Measurements from ENCODE around the gene NCOR1. TPM values are rescaled to one million over a fixed set of nuclear protein-coding genes. Genes with fewer than 3 reads are reported as not detected.

Gene NCOR1
- total RNA-seq, 1 experiment from 2014 or later = 56.9 TPM

DNA sequence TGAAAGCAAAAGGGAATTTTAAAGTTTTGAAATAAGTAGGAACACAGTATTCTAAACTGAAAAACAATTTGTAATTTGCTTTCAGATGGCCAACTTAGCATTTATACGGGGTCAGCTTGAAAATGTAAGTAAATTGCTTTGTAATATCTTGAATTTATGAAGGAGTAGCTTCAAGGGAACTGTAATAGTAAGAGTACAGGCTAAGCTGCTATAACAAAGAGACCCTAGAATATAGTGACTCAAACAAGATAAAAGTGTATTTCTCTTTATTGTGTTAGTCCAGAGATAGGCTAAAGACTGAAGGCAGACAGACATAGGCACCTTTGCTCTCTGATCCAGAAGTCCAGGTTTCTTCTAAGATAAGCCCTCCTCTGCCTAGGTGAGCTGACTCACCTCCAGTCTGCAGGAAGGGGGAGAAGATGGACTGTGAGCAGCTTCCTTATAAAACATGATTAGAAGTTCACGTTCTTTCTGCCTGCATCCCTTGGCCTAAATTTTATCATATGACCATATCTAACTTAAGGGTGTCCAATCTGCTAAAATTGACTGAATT is 212.6 kb downstream of the NCOR1 start:
- H3K27me3 ChIP-seq (replicated peaks) = no peaks in the 10 kb centered on the region
- H3K36me3 ChIP-seq = peaks cover 69% of the 10 kb centered on the region

DNA sequence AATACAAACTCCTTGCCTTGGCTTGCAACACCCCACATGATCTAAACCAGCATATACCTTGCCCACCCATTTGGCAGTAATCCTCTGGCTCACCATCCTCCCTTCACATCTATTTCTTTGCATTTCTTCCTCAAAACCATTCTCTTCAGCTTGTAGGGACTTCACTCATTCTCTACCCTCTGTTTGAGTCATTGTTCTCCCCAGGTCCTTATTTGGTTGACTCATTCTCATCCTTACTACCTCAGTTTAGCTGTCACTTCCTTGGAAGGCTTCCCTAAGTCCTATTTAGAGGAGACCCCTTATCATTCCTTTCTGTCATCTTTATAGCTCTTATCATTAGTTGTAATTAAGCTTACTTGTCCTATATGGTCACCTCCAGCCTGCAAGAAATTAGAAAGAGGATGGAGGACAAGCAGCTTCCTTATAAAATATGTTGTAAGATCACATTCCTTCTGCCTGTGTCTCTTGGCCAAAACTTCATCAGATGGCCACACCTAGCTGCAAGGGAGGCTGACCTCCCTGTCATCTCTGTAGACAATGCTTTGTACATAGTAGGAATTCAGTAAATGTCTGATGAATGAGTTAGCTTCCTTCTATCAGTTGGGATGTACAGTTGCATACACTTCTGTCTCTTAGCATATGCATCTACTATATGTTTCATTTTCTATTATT is 214.0 kb downstream of the NCOR1 start:
- Histone ChIP-seq H3K4me3 (no peak overlapping the region), H3K36me3 (peaks cover 55% of the 10 kb centered on the region), H3K27me3 (replicated peaks) (no peaks in the 10 kb centered on the region), H3K4me1 (replicated peaks) (peaks cover 21% of the 10 kb centered on the region), H3K9me3 (replicated peaks) (no peaks in the 10 kb centered on the region; the same call in 1 of the 2 replicates), H3K27ac (no peak overlapping the region)
- DNase-seq (ENCODE audit: low read depth in 1 of 2, low spot score in 2 of 2) = no peak

More for the DNA sequence above, 212.6 kb downstream of the NCOR1 start:
- no peak for DNase-seq (ENCODE audit: low read depth in 1 of 2, low spot score in 2 of 2)
- no peak overlapping the region for H3K4me3 ChIP-seq
- H3K4me1 ChIP-seq (replicated peaks) = peaks cover 21% of the 10 kb centered on the region
- H3K9me3 ChIP-seq (replicated peaks) = no peaks in the 10 kb centered on the region; the same call in 1 of the 2 replicates
- no peak overlapping the region for H3K27ac ChIP-seq

DNA sequence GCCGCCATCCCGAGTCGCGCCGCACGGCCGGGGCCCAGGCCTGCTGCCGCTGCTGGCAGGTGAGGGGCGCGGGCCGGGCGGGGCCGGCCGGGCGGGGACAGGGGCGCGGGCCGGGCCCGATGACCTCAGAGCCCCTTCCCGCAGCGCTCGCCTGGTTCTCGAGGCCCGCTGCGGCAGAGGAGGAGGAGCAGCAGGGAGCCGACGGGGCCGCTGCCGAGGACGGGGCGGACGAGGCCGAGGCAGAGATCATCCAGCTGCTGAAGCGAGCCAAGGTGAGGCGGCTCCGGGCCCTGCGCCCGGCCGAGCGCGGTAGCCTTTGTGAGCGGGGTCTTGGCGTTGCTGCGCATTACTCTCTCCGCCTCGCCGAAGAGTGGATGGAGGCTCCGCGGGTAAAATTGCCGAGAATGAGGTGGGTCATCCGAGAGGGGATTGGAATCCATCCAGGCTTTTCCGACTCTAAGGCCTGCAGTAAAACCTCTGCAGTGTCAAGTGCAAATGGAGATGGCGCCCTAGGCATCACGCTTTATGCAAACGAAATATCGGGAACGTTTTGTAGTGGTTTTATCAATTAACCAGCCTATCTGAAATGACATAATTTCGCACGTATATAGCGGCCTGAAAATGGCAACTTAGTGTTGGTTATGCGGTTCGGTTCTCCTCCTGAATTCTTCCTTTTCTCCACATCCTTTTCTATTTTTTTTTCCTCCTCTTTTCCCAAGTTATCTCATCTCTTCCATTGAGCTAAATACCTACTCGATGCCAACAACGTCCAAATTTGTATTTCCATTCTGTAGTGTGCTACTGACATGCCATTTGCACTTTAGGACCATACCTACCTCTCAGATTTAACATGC is 215.1 kb downstream of the NCOR1 start:
- Histone ChIP-seq H3K27ac (peak overlapping the region; percentile 75; the same call in 1 of the 2 replicates), H3K9me3 (replicated peaks) (no peaks in the 10 kb centered on the region; the same call in 1 of the 2 replicates), H3K36me3 (peaks cover 46% of the 10 kb centered on the region), H3K4me3 (peak overlapping the region; percentile 65), H3K27me3 (replicated peaks) (no peaks in the 10 kb centered on the region), H3K4me1 (replicated peaks) (peaks cover 21% of the 10 kb centered on the region)
- DNase-seq (ENCODE audit: low read depth in 1 of 2, low spot score in 2 of 2) = peak in 1 of 2 experiments; percentile 36

DNA sequence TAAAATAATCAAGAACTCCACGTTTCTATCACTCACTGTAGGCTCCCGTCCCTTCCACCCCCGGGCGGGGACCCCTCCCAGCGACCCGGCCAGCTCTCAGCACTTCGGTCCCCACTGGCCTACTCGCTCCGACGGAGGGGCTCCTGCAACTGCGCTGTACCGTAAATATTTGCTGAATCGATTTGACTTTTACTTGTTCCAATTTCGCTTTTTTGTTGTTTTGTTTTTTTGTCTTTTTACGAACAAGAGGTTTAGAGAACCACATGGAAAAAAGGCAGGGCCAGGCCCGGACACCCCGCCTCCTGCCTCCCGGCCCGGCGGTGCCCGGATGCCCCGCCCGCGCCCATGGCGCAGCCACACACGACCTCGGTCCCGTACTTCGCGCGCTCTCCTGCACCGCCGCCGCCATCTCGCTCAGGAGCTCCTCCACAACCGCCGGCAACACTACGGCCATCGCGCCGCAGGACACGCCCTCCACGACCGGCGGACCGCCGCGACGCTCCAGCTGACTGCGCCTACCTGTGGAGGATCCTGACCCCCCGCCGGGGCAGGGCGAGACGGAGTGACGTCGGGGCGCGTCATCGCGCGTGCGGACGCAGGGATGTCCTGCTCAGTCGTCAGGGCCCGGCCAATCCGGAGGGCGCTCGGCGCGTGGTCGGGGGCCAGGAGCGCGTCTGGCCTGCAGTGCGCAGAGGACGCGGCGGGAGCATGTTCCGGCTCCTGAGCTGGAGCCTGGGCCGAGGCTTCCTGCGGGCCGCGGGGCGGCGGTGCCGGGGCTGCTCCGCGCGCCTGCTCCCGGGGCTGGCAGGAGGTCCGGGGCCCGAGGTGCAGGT is 216.0 kb downstream of the NCOR1 start, which contains the start of the genes TTC19 and ZSWIM7:
Gene TTC19, plus strand, starts transcription at position 684 of the 833 bp plus-strand sequence. Its CDS starts 25 bp downstream, at position 709.
Gene ZSWIM7, minus strand, starts transcription at position 564 of the 833 bp plus-strand sequence. Its CDS starts 110 bp downstream, at position 454.
- Histone ChIP-seq H3K4me1 (replicated peaks) (peaks cover 21% of the 10 kb centered on the region), H3K27ac (peak within 1 kb of the TSS; percentile 75), H3K4me3 (peak within 1 kb of the TSS; percentile 65), H3K27me3 (replicated peaks) (no peaks in the 10 kb centered on the region), H3K36me3 (peaks cover 37% of the 10 kb centered on the region), H3K9me3 (replicated peaks) (no peaks in the 10 kb centered on the region; the same call in 1 of the 2 replicates)
- DNase-seq (ENCODE audit: low read depth in 1 of 2, low spot score in 2 of 2) = peak; percentile 94 to 96

DNA sequence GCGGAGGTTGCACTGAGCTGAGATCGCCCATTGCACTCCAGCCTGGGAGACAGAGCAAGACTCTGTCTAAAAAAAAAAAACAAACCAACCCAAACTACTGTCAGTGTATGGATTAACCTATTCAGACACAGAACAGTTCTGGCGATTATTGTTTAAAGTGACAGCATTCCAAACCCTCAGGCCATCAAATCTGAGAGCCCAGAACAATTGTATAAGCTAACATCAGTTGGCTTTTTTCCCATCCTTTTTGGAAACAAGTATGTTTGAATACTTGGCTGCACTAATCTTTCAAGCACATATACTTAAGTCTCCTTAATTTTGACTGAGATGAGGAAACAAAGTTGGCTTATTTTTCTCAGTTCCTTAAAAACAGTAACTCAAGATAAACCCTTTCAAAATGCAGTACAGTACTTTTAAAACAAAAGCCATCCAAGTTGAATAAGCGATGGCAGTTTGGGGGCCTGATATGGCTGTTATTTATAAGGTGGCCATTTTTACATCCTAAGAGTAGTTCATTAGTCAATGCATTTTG is 217.2 kb downstream of the NCOR1 start:
- DNase-seq (ENCODE audit: low read depth in 1 of 2, low spot score in 2 of 2) = no peak
- Histone ChIP-seq H3K4me1 (replicated peaks) (peaks cover 21% of the 10 kb centered on the region), H3K36me3 (peaks cover 27% of the 10 kb centered on the region), H3K27me3 (replicated peaks) (no peaks in the 10 kb centered on the region), H3K9me3 (replicated peaks) (no peaks in the 10 kb centered on the region; the same call in 1 of the 2 replicates), H3K27ac (no peak overlapping the region), H3K4me3 (no peak overlapping the region)

DNA sequence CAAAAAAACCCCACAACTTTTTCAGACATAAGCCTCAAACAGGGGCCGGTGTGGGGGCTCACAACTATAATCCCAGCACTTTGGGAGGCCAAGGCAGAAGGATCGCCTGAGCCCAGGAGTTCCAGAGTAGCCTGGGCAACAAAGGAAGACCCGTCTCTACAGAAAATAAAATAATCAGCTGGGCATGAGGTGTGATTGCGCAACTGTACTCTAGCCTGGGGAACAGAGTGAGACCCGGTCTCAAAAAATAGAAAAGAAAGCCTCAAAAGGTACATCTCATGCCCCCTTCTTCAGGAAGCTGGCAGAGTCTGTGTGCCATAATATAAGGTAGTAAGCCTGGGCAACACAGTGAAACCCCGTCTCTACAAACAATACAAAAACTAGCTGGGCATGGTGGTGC is 219.0 kb downstream of the NCOR1 start:
- Histone ChIP-seq H3K9me3 (replicated peaks) (no peaks in the 10 kb centered on the region), H3K27me3 (replicated peaks) (no peaks in the 10 kb centered on the region), H3K36me3 (peaks cover 12% of the 10 kb centered on the region), H3K27ac (no peak overlapping the region), H3K4me1 (replicated peaks) (peaks cover 15% of the 10 kb centered on the region), H3K4me3 (no peak overlapping the region)
- DNase-seq (ENCODE audit: low read depth in 1 of 2, low spot score in 2 of 2) = no peak

DNA sequence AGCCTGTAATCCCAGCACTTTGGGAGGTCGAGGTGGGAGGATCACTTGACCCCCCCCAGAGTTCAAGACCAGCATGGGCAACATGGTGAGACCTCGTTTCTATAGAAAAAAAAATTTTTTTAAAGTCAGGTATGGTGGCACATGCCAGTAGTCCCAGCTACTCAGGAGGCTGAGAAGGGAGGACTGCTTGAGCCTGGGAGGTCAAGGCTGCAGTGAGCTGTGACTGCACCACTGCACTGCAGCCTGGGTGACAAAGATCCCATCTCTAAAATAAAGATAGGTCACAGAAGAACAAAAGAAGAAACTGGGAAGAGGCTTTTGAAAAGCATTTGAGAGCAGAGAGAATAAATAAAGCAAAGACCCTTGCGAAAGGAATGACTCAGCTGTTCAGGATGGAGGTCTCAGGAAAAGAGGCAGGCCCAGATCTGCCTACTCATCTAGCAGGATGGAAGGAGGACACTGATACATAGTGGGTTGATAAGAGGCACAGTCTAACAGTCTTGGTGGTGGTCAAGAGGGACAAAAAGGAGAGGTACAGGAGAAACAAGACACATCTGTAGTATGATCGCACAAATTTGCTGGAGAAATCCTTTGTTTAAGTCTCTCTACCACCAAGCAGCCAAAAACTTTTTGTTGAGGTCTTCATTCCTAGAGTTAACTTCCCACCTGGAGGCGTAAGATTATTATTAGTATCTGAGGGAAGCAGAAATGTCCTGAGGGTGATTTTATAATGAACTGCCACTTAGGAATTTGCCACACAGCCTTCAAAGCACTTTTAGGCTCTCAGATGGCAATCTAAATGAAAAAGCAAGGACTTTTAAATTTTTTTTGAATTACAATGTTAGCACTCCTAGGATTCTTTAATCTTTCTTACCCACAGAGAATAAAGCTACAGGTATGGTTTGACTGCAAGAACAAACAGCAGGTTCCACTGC is 233.4 kb downstream of the NCOR1 start:
- Histone ChIP-seq H3K36me3 (peaks cover 63% of the 10 kb centered on the region), H3K27me3 (replicated peaks) (no peaks in the 10 kb centered on the region), H3K4me1 (replicated peaks) (peaks cover 14% of the 10 kb centered on the region), H3K9me3 (replicated peaks) (no peaks in the 10 kb centered on the region), H3K27ac (peak overlapping the region; percentile 48), H3K4me3 (no peak overlapping the region)
- no peak for DNase-seq (ENCODE audit: low read depth in 1 of 2, low spot score in 2 of 2)

DNA sequence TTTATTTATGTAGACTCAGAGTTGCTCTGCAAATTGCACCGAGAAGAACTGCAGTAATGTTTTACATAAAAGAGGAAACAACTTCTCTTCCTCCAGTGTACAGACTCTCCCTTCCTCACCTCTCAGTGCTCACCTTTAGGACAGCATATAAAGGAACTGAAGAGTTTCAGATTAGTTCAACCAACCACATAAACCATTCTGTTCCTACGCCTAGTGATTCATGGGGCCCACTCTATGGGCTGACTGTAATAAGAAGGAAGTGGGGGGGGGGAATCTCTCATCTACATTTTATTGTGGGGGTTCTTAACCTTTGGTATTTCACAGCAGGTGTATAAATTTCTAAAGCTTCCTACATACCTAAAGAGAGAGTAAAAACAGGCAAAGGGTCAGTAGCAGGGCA is 234.1 kb downstream of the NCOR1 start:
- peak overlapping the region; percentile 48; the same call in 1 of the 2 replicates for H3K27ac ChIP-seq
- no peak for DNase-seq (ENCODE audit: low read depth in 1 of 2, low spot score in 2 of 2)

More for the DNA sequence above, 234.1 kb downstream of the NCOR1 start:
- Histone ChIP-seq H3K4me3 (no peak overlapping the region), H3K9me3 (replicated peaks) (no peaks in the 10 kb centered on the region), H3K27me3 (replicated peaks) (no peaks in the 10 kb centered on the region), H3K36me3 (peaks cover 63% of the 10 kb centered on the region), H3K4me1 (replicated peaks) (peaks cover 14% of the 10 kb centered on the region)

Other genes starting within 250 kb of the NCOR1 start
- gene ZSWIM7, start 215.8 kb downstream of the NCOR1 start, total RNA-seq (2014; rRNA removed; shearing (Covaris generic)) = 16.2 and 18.8 TPM in 2 replicates
- 23.1 and 28.9 TPM in 2 replicates for gene TTC19, start 215.7 kb downstream of the NCOR1 start, total RNA-seq (2014; rRNA removed; shearing (Covaris generic))
- 1.9 and 15.9 TPM in 2 replicates for gene PIGL, start 1.7 kb upstream of the NCOR1 start, total RNA-seq (2014; rRNA removed; shearing (Covaris generic))
- 48.3 and 66.0 TPM in 2 replicates for gene CENPV, start 137.9 kb upstream of the NCOR1 start, total RNA-seq (2014; rRNA removed; shearing (Covaris generic))
- 1,919 and 2,989 TPM in 2 replicates for gene UBB, start 165.6 kb upstream of the NCOR1 start, total RNA-seq (2014; rRNA removed; shearing (Covaris generic))
- gene TRPV2, start 200.0 kb upstream of the NCOR1 start, total RNA-seq (2014; rRNA removed; shearing (Covaris generic)) = 0.47 TPM in 1 of 2 replicates, not detected in the other